Skeletal muscle satellite cell (primary cell): ENCODE results near the gene ATP13A3.
"Not testable (repeated sequence)": the region's sequence is repeated elsewhere in the genome, so short reads cannot be mapped to it uniquely, and the experiment has no call there.

Experiments used
- H3K27me3 ChIP-seq: 2 replicates; pipeline ENCODE4 v1.7.0; 2013; ENCODE audit warnings: low read length; ENCODE audit not compliant: control insufficient read depth, insufficient read depth
- H3K36me3 ChIP-seq: 2 replicates; pipeline ENCODE4 v1.7.0; 2013; ENCODE audit warnings: mild to moderate bottlenecking, control low read depth, low read length; ENCODE audit not compliant: insufficient read depth
- H3K4me1 ChIP-seq: 2 replicates; pipeline ENCODE4 v1.7.0; 2013; ENCODE audit warnings: low read length; ENCODE audit not compliant: control insufficient read depth, insufficient read depth
- H3K4me2 ChIP-seq: 2 replicates; pipeline ENCODE4 v1.7.0; 2013; ENCODE audit warnings: mild to moderate bottlenecking, low read length
- H3K4me3 ChIP-seq: 2 replicates; pipeline ENCODE4 v1.7.0; 2013; ENCODE audit warnings: low read length
- H3K9ac ChIP-seq: 2 replicates; pipeline ENCODE4 v1.7.0; 2013; ENCODE audit warnings: mild to moderate bottlenecking, low read depth, low read length, moderate library complexity
- H3K9me3 ChIP-seq: replicated peaks from 2 replicates; pipeline ENCODE4 v1.7.0; 2013; ENCODE audit warnings: mild to moderate bottlenecking, control low read depth, low read length

The ATP13A3 gene

GRCh38 chr3:194497799-194498575, 11.2 kb upstream of the ATP13A3 start:
- peaks cover 38% of the 10 kb centered on the region for H3K4me1 ChIP-seq
- H3K36me3 ChIP-seq: no peaks in the 10 kb centered on the region
- peak overlapping the region; percentile 7 for H3K4me2 ChIP-seq
- no peak overlapping the region for H3K9ac ChIP-seq
- no peaks in the 10 kb centered on the region for H3K27me3 ChIP-seq
- no peaks in the 10 kb centered on the region for H3K9me3 ChIP-seq
- H3K4me3 ChIP-seq: no peak overlapping the region

GRCh38 chr3:194496217-194496919, 9.6 kb upstream of the ATP13A3 start:
- Histone ChIP-seq H3K9me3 (no peaks in the 10 kb centered on the region), H3K27me3 (no peaks in the 10 kb centered on the region), H3K4me3 (no peak overlapping the region), H3K36me3 (no peaks in the 10 kb centered on the region), H3K4me1 (peaks cover 30% of the 10 kb centered on the region), H3K4me2 (no peak overlapping the region), H3K9ac (no peak overlapping the region)

- Histone ChIP-seq H3K4me1 (peaks cover 33% of the 10 kb centered on the region), H3K9ac (no peak overlapping the region), H3K9me3 (no peaks in the 10 kb centered on the region), H3K4me2 (no peak overlapping the region), H3K4me3 (no peak overlapping the region), H3K36me3 (no peaks in the 10 kb centered on the region), H3K27me3 (no peaks in the 10 kb centered on the region)
These were observed 8.2 kb upstream of the ATP13A3 start for GRCh38 chr3:194494951-194495374.

DNA sequence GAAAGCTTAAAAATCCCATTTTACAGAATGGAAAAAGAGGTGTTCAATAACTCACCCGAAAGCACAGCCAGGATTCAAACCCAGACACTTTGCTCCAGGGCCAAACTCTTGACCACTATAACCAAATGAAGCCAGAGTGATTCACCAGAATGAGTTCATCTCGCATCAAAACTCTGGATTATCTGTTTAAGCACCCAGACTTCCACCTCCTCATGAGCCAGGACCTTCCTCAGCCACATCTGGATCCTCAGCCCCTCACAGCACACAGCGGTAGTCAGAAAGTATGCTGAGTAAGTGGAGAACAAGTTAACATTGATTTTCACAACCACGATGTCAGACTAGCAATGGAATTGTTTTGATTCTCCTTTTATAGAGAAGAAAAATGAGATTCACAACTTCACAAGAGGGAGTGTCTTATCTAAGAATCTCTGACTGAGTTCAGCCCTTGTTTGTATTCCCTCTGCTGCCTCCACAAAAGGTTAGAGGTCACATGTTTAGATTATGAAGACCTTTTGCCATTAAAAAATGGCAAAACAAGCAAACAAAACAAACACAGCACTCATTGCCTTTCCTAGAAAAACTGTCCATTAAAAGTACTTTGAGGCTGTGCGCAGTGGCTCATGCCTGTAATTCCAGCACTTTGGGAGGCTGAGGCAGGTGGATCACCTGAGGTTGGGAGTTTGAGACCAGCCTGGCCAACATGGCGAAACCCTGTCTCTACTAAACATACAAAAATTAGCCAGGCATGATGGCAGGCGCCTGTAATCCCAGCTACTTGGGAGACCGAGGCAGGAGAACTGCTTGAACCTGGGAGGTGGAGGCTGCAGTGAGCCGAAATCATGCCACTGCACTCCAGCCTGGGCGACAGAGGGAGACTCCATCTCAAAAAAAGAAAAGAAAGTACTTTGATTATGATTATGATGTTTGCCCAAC, 7.5 kb upstream of the ATP13A3 start:
- H3K4me3 ChIP-seq, H3K4me2 ChIP-seq, H3K36me3 ChIP-seq, H3K27me3 ChIP-seq, H3K9me3 ChIP-seq: not testable (repeated sequence)
- peak overlapping the region; percentile 0 for H3K9ac ChIP-seq
- peaks cover 40% of the 10 kb centered on the region for H3K4me1 ChIP-seq

- H3K4me3 ChIP-seq: no peak overlapping the region
- no peaks in the 10 kb centered on the region for H3K36me3 ChIP-seq
- H3K9ac ChIP-seq: no peak overlapping the region
- no peaks in the 10 kb centered on the region for H3K27me3 ChIP-seq
- H3K9me3 ChIP-seq: no peaks in the 10 kb centered on the region
- H3K4me2 ChIP-seq: no peak overlapping the region
- peaks cover 49% of the 10 kb centered on the region for H3K4me1 ChIP-seq
These were observed 5.2 kb upstream of the ATP13A3 start for GRCh38 chr3:194492001-194492400.

DNA sequence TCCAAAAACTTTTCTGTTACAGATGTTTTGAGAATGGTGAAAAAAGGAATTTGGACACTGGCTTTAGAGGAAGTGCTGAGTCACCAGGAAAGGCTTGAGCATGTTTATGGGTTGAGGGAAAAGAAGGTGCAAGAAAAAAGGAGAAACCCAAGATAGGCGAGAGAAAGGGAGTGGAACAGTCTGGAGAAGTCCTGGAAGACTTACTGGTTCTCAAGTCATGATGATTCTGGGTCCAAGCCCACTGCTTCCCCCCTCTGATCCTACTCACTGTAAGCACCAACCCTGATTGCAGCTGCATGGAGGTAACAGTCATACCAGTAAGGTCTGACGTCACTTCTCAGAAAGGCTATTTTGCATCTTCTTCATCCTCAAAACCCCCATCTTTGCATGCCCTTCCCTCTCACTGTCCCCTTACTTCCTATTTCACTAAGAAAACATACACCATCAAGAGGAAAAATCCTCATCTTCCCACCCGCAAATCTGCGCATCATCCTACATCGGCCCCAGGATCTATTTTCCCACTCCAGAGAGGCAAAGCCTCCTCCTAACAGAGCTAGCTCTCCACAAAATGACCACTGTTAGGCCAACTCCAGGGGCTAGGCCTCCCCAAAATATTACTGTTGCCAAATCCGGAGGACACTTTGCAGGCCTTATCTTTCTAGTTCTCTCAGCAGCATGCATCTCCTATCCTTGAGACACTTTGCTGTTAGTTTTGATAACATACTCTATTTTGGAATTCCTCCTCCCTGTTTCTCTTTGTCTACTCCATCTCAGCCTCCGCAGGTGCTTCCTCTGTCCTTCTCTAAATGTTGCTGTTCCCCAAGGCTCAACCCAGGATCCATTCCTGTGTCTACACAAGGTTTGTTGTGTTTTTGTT, 3.2 kb upstream of the ATP13A3 start:
- Histone ChIP-seq H3K27me3 (no peaks in the 10 kb centered on the region), H3K4me2 (no peak overlapping the region), H3K4me3 (no peak overlapping the region), H3K9me3 (no peaks in the 10 kb centered on the region), H3K4me1 (peaks cover 50% of the 10 kb centered on the region), H3K9ac (no peak overlapping the region), H3K36me3 (no peaks in the 10 kb centered on the region)

GRCh38 chr3:194488055-194488742, 1.4 kb upstream of the ATP13A3 start:
- H3K4me3 ChIP-seq: peak overlapping the region; percentile 99
- peaks cover 8% of the 10 kb centered on the region for H3K36me3 ChIP-seq
- no peaks in the 10 kb centered on the region for H3K27me3 ChIP-seq
- peak overlapping the region; percentile 83 for H3K4me2 ChIP-seq
- H3K9ac ChIP-seq: peak overlapping the region; percentile 0
- H3K4me1 ChIP-seq: peaks cover 43% of the 10 kb centered on the region
- H3K9me3 ChIP-seq: no peaks in the 10 kb centered on the region

- Histone ChIP-seq H3K4me2 (peak overlapping the region; percentile 83), H3K4me1 (peaks cover 44% of the 10 kb centered on the region), H3K27me3 (no peaks in the 10 kb centered on the region), H3K9ac (peak overlapping the region; percentile 94), H3K4me3 (peak overlapping the region; percentile 99), H3K9me3 (no peaks in the 10 kb centered on the region), H3K36me3 (peaks cover 10% of the 10 kb centered on the region)
These were observed 670 bp upstream of the ATP13A3 start for GRCh38 chr3:194487289-194488054.

- Histone ChIP-seq H3K9ac (peak overlapping the region; percentile 94), H3K36me3 (peaks cover 15% of the 10 kb centered on the region), H3K4me1 (peaks cover 59% of the 10 kb centered on the region), H3K4me2 (peak overlapping the region; percentile 89), H3K4me3 (peak overlapping the region; percentile 99), H3K27me3 (no peaks in the 10 kb centered on the region), H3K9me3 (no peaks in the 10 kb centered on the region)
These were observed 792 bp downstream of the ATP13A3 start for GRCh38 chr3:194485881-194486539.
